Omental fat pad (tissue), 4 donors: ENCODE data around the gene CATSPERD. TPM values are rescaled to one million over a fixed set of nuclear protein-coding genes. Genes with fewer than 3 reads are reported as not detected.
A peak's percentile ranks its signal among the peaks of the same experiment; 100 is the strongest.

Source experiments
- ATAC-seq: fragments of 150-250 bp; one replicate; pipeline ENCODE4 v1.9.1; 2016; ENCODE audit warnings: mild to moderate bottlenecking, moderate library complexity; ENCODE audit not compliant: low FRiP score
- DNase-seq: peaks from one replicate; pipeline ENCODE4 v3.0.0-alpha.2; 2019; ENCODE audit warnings: low spot score
- CTCF ChIP-seq, 3 donors: fragments of 450-650 bp; IDR thresholded peaks; one replicate each; pipeline ENCODE4 v1.5.1; 2016 to 2017; ENCODE audit warnings: antibody characterized with exemption in 3 of 3, mild to moderate bottlenecking in 3 of 3, moderate library complexity in 2 of 3
- total RNA-seq, 4 donors: library from RNA; depleted of rRNA; stranded (reverse); fragments of >200 nt; gene quantifications; one replicate each; pipeline ENCODE4 v1.1.0, GENCODE V29; 2016

Gene CATSPERD
- total RNA-seq, 4 donors from 2014 or later = not detected

GRCh38 chr19:5799247-5800241 is 79.1 kb downstream of the CATSPERD start:
- no peak for ATAC-seq
- TF ChIP-seq CTCF (IDR thresholded peaks at IDR 0.05) = no peak

GRCh38 chr19:5800361-5801270 is 80.2 kb downstream of the CATSPERD start:
- no peak for TF ChIP-seq CTCF (IDR thresholded peaks at IDR 0.05)
- ATAC-seq (no peak), DNase-seq (no peak)

More at GRCh38 chr19:5799247-5800241, 79.1 kb downstream of the CATSPERD start:
- DNase-seq = no peak

GRCh38 chr19:5801796-5802619 is 81.6 kb downstream of the CATSPERD start:
- no peak for DNase-seq
- TF ChIP-seq CTCF (IDR thresholded peaks at IDR 0.05) = no peak
- no peak for ATAC-seq

- no peak for TF ChIP-seq CTCF (IDR thresholded peaks at IDR 0.05)
- no peak for ATAC-seq
- no peak for DNase-seq
These were observed 83.0 kb downstream of the CATSPERD start for GRCh38 chr19:5803441-5803751.

- peak in 2 of 3 donors; percentile 42 to 67 for TF ChIP-seq CTCF (IDR thresholded peaks at IDR 0.05)
- ATAC-seq (peak; percentile 88), DNase-seq (peak; percentile 70)
These were observed 83.5 kb downstream of the CATSPERD start for GRCh38 chr19:5803752-5804515.
